Cerebellar nuclear complex (tissue), 1 donor: ENCODE measurements around the gene MYCBP2.

Source experiments
- DNase-seq, 2 experiments: peaks; one replicate each; lab custom pipeline; 2025; lab: John Stamatoyannopoulos, UW

The MYCBP2 gene

GRCh38 chr13:77105051-77105450 is 221.8 kb downstream of the MYCBP2 start:
- DNase-seq = no peak

GRCh38 chr13:77099415-77099814 is 227.5 kb downstream of the MYCBP2 start:
- no peak for DNase-seq

DNA sequence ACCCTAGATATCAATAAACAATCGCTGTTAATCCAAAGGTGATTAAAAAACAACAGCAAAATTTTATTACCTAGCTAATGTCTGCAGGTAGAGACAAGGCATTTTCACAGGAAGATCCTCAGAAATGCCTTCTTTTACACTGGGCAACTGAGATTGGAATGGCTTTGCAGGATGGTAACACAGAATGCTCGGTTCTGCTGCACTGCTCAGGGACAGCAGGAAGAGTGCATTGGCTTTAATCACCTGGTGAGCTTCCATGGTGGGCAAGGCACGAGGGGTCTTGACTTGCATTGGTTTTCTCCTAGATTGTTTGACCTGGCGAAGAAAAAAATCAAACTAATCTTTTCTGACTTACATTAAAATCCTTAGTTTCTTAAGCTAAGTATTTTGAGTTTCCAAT is 231.6 kb downstream of the MYCBP2 start:
- DNase-seq = no peak

GRCh38 chr13:77094773-77095172 is 232.1 kb downstream of the MYCBP2 start:
- no peak for DNase-seq

DNA sequence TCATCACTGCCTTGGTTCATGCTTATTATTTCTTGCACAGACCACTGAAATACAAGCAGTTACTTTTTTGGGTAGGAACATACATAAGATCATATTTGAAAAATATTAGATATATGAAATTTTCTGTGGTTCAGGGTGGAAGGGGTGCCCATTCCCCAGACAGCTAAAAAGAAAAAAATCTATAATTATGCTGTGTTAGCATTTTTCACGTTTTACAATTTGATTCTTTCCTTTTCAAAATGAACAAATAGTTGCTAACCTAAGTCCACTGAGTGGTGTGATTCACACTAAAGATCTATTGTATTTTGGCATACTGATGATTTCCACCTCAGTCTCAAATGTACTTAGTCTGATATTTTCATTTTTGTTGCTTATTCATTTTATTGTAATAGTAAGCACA is 233.2 kb downstream of the MYCBP2 start:
- no peak for DNase-seq

DNA sequence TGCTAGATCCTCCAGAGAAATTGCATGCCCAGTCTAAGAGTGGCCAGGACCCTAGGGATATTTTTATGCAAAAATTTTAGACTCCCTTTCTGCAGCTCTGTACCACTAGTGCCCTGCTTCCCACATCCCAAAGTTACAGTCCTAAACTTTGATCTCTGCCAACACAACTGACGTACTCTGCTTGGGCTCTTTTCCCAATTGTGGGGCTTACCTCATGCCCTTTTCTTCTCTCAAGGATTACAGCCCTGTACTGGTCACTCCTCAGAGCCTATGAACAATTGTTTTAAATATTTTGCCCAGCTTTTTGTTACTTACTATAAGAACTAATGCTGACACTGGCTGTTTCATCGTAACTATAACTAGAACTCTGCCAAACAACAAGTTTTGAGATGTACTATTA is 242.1 kb downstream of the MYCBP2 start:
- no peak for DNase-seq

DNA sequence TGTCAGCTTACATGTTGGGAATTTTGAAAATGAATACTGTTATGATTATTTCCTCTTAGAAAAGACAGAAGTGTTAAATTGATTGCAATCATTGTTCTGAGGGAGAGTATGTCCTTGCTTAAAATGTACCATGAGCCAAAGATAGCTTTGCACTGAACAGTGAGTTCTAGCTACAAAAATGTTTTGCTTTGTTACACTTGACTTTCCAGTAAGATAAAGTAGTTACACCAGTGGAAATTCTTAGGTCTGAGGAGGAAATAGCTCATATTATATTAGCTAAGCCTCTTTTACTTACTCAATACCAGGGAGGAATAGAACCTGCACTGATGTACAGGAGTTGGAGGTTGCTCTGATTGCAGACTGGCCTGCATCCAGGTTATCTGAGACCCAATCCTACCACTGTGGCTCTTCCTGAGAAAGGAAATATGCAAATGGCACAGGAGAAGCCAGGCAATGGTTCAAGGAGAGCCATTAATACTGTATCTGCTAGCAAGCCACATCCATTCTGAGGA is 246.9 kb downstream of the MYCBP2 start:
- no peak for DNase-seq

GRCh38 chr13:77067519-77067918 is 259.4 kb downstream of the MYCBP2 start:
- no peak for DNase-seq

DNA sequence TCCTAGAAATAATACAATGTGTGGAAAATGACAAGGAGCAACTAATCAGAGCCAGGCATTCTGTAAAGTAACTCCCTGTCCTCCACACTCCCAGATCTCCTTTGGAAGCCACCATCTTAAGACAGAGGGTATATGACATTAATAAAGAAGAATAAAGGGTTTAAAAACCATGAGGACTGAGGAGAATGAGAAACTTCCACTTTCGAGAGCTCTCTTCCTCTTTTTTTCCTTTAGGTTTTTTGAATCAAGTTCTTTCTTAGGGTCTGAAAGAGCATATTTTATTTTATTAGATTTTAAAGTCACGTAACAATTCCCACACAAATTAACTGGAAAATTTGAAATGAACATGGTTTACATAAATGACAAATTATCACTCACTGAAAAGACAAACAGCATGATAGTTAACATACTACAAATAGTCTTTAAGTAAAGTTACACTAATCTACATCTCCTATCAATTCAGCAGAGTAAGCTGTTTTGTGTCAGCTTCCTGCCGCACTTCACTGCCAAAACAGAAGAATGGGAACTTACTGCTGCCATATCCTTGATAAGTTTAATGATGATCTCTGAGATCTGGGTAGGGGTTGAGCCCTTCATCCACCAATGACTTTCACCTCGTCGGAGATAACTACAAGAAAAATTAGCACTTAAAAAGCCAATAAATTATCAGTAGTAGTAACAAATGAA is 261.3 kb downstream of the MYCBP2 start:
- no peak for DNase-seq

GRCh38 chr13:77062097-77062496 is 264.8 kb downstream of the MYCBP2 start:
- no peak for DNase-seq

DNA sequence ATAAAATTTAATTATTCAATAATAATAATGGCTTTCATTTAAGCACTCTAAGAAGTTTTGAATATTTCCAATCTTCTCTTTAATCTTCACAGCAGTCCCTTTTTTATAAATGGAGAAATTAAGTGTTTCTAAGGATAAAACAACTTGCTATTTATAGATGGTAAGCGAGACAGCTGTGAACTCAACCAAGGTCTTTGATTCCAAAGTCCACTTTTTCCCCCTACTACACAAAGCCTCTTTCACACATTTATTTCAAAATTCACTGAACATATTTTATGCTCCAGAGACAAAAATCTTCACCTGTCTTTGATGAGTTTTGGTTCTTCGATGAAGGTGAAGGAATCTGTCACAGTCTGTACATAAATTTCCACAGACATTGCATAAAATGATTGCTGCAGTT is 265.5 kb downstream of the MYCBP2 start:
- DNase-seq = no peak

GRCh38 chr13:77056886-77057285 is 270.0 kb downstream of the MYCBP2 start:
- no peak for DNase-seq

DNA sequence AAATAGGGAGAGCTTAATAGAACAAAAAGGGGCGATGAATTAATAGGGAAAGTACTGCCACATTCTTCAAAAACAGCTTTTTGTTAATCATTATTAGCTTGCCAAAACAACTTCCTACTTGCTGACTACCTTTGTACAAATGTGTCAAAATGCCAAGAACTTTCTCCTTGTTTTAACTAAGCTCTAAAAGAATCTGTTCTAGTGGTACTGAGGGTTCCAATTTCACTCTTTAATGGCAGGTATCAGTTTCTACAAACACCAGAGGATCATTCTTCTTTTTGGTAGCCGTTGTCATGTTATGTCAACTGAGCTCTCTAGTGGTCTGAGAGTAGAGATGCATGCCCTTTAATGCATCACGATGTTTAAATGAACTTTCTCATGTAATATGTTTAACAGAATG is 270.5 kb downstream of the MYCBP2 start:
- no peak for DNase-seq

- DNase-seq = no peak
Observed at GRCh38 chr13:77055158-77055557, 271.7 kb downstream of the MYCBP2 start.

- DNase-seq = no peak
Observed at GRCh38 chr13:77053192-77053591, 273.7 kb downstream of the MYCBP2 start.

DNA sequence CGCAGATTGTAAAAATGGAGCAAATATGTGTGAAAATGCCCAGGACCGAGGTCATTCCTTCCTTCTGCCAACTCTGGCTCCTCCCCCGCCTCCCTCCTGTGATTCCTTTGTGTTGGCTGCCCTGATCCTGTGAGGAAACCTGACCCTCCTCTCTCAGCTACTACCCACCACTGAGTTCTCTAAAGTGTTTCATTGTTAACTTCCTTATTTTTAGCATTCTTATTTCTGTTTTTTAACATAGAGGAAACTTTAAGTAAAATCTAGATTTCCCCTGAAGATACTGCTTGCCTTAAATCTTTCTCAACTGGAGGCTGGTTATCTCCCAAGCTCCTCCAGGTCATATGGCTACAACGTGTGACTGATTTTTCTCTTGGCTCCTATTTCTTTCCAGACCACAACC is 278.2 kb downstream of the MYCBP2 start:
- DNase-seq = no peak

GRCh38 chr13:77047649-77048343 is 279.1 kb downstream of the MYCBP2 start:
- DNase-seq = no peak

DNA sequence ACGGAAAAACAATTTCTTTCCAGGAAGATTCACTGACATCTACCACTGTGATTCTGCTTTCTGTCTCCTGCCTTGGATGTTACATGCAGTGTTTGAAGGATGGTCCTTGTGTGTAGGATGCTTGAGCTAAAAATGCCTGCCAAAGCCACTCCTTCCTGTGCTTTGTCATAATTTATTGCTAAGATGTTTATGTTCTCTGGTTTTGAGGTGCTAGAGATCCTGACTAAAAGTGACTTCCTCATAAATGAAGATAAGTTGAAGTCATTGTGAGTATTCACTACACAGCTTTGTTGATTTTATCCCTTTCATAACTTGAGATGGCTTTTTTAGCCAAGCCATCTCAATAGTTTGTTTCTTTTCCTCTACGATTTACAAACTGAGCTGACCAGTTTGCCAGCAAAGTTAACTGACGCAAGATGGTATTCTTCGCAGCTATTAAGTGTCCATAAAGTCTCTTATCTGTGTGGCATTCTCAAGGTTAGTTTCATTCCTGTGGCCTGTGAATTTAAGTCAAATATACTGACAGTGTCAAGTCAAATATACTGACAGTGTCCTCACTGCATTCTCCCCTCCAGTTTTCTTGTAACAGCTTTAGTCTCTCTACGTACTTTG is 284.2 kb downstream of the MYCBP2 start:
- no peak for DNase-seq

- no peak for DNase-seq
Observed at GRCh38 chr13:77040835-77041234, 286.1 kb downstream of the MYCBP2 start.

GRCh38 chr13:77040076-77040475 is 286.8 kb downstream of the MYCBP2 start:
- no peak for DNase-seq

- DNase-seq = no peak
Observed at GRCh38 chr13:77038907-77039480, 287.9 kb downstream of the MYCBP2 start.

DNA sequence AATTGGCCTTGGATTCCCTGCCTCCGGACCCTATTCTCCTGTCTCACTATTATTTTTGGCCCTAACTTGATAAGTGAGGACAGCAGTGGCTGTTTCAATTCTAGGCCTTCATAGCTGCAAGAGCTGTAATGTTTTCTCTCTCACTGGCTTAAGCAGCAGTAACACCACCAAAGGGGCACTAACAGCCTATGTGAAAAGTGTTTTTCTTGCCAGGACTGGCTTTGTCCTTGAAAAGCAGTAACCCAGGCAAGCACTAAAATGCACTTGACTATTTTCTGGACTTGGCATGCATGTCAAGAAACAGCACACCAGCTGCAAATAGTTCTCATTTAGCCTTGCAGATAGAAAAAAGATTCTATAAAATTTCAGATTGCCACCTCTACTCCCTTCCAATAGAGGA is 290.6 kb downstream of the MYCBP2 start:
- no peak for DNase-seq

DNA sequence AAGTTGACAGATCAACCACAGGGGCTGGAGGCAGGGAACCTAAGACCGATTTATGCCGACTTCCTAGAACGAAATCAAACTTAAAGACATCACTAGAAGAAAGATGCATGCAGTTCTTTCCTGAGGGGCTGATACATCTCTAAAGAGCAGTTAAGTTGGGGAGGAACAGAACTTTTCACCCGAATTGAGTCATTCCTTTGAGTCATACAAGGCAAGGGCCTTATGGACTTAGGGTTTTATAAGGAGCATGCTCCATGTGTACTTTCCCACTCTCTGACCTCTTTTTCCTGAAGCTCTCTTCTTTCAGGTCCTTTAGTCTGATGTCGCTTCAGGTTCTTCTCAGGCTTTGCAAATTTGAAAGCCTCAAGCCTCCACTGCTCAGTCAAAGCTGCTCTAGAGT is 292.0 kb downstream of the MYCBP2 start:
- DNase-seq = no peak
